Stimulated activated CD4-positive, alpha-beta T cell treated with anti-CD3 and anti-CD28 coated beads, Interleukin-12 subunit alpha, Interleukin-12 subunit beta, amount 100 ng/mL, for 24 hours (primary cell): Measurements from ENCODE around the gene EFNB2.

ENCODE experiments used
- DNase-seq, 2 experiments: peaks; one replicate each; pipeline ENCODE4 v3.0.0-alpha.2; 2020; ENCODE audit warnings: low read depth in 2 of 2

The EFNB2 gene

GRCh38 chr13:106500445-106500844, 35.0 kb downstream of the EFNB2 start:
- DNase-seq: no peak

- no peak for DNase-seq
These were observed 35.6 kb downstream of the EFNB2 start for GRCh38 chr13:106499896-106500295.

GRCh38 chr13:106499113-106499512, 36.3 kb downstream of the EFNB2 start:
- DNase-seq: no peak

GRCh38 chr13:106498571-106498970, 36.9 kb downstream of the EFNB2 start:
- no peak for DNase-seq

GRCh38 chr13:106498158-106498557, 37.3 kb downstream of the EFNB2 start:
- DNase-seq: no peak

- no peak for DNase-seq
These were observed 38.4 kb downstream of the EFNB2 start for GRCh38 chr13:106497079-106497478.

- DNase-seq: no peak
These were observed 39.1 kb downstream of the EFNB2 start for GRCh38 chr13:106496072-106496997.

- no peak for DNase-seq
These were observed 40.5 kb downstream of the EFNB2 start for GRCh38 chr13:106494936-106495335.

GRCh38 chr13:106494506-106494905, 41.0 kb downstream of the EFNB2 start:
- DNase-seq: no peak

- no peak for DNase-seq
These were observed 41.8 kb downstream of the EFNB2 start for GRCh38 chr13:106493533-106494220.

GRCh38 chr13:106492588-106493475, 42.6 kb downstream of the EFNB2 start:
- DNase-seq: no peak

- no peak for DNase-seq
These were observed 43.4 kb downstream of the EFNB2 start for GRCh38 chr13:106491928-106492587.

GRCh38 chr13:106491463-106491862, 44.0 kb downstream of the EFNB2 start:
- no peak for DNase-seq

- no peak for DNase-seq
These were observed 44.7 kb downstream of the EFNB2 start for GRCh38 chr13:106490569-106491321.

- no peak for DNase-seq
These were observed 45.5 kb downstream of the EFNB2 start for GRCh38 chr13:106489849-106490568.

- DNase-seq: no peak
These were observed 46.8 kb downstream of the EFNB2 start for GRCh38 chr13:106488686-106489085.

- no peak for DNase-seq
These were observed 47.4 kb downstream of the EFNB2 start for GRCh38 chr13:106488076-106488475.

- no peak for DNase-seq
These were observed 48.3 kb downstream of the EFNB2 start for GRCh38 chr13:106487129-106487528.

GRCh38 chr13:106486287-106486686, 49.2 kb downstream of the EFNB2 start:
- DNase-seq: no peak
